SH-SY5Y (cell line): ENCODE results near the gene CRADD.

Experiments used
- GATA2 ChIP-seq: IDR thresholded peaks from 2 replicates; pipeline ENCODE4 v1.6.1; 2011; ENCODE audit warnings: mild to moderate bottlenecking, low read depth, low read length
- GATA3 ChIP-seq: IDR thresholded peaks from 2 replicates; pipeline ENCODE4 v1.6.1; 2011; ENCODE audit warnings: low read depth, mild to moderate bottlenecking, low read length, moderate library complexity

DNA sequence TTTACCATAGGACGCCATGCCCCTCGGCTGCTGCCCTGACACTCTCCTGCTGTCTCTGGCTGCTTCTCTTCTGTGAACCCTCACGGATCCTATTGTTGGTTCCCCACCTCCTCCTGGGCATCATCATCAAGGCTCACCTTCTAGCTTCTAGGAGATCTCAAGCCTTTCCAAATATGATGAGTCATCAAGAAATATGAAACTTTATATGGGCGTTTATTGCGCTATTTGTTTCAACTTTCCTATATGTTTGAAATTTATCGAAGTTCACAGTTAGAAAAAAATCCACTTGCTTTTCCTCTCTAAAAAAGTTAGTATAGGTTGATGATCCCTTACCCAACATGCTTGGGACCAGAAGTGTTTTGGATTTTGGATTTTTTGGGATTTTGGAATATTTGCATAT, 2.8 kb upstream of the CRADD start:
- TF ChIP-seq GATA3, result no peak
- TF ChIP-seq GATA2, result no peak
